GM23248 (cell line): ENCODE results near the gene KCND1.

ENCODE experiments used
- EZH2 ChIP-seq: fragments of 200-600 bp; sonication (generic); IDR thresholded peaks from 2 replicates; pipeline ENCODE4 v1.6.1; 2018; ENCODE audit warnings: antibody characterized with exemption, mild to moderate bottlenecking; ENCODE audit not compliant: insufficient read depth, poor library complexity, severe bottlenecking
- EZH2phosphoT487 ChIP-seq: fragments of 200-600 bp; sonication (generic); IDR thresholded peaks from 2 replicates; pipeline ENCODE4 v1.6.1; 2018; ENCODE audit warnings: antibody characterized with exemption, moderate library complexity, mild to moderate bottlenecking, low read depth; ENCODE audit not compliant: insufficient read depth

DNA sequence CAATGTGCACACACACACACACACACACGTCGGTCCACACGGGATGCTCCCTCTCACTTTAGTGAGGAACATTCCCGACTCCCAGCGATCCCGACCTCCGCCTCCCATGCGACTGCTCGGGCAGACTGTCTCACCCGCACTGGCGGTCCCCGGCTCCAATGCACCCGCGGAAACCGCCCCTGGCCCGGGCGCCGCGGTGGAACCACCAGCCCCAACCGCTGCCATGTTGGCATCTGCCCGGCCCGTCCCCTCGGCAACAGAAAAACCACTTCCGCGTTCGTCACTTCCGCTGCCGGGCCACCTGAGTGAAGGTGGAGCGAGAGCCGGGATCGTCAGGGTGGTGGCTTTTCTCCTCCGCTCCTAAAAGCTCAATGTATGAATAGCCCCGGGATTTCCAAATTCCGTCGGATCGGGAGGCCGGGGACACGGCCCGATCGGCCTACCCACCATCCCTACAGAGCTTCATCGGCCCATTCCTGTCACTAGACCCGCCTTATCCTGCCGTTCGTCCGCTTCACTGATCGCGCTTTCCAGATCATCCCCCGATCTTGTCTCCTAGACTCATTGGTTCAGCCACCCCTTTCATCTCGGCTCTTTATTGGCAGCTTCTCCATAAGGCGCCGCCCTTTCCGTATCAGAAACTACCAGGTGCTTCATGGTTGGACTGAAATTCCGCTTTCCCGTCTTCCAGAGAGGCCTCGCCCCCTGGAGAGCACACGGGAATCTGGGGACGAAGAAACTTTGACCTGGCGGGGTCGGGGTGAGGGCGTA, 60.0 kb downstream of the KCND1 start, which contains the start of gene SLC35A2:
- TF ChIP-seq EZH2phosphoT487 (no peak), EZH2 (no peak)
